GM10266 (cell line): ENCODE data around the gene XAGE2.
A peak's percentile ranks its signal among the peaks of the same experiment; 100 is the strongest.
"Not testable (repeated sequence)": the region's sequence is repeated elsewhere in the genome, so short reads cannot be mapped to it uniquely, and the experiment has no call there.

ENCODE experiments used
- DNase-seq: peaks from one replicate; pipeline ENCODE4 v3.0.0; 2012; ENCODE audit errors: extremely low spot score
- CTCF ChIP-seq: IDR thresholded peaks from 2 replicates; pipeline ENCODE4 v1.5.1; 2012; ENCODE audit warnings: mild to moderate bottlenecking, low read depth; ENCODE audit not compliant: control insufficient read depth, insufficient read depth; ENCODE audit errors: missing control alignments

XAGE2 gene

GRCh38 chrX:52368368-52369055 is at the start of gene XAGE2:
XAGE2 (plus strand) TSS chrX:52369021; CDS start chrX:52370015, 994 bp downstream.
- no peak for DNase-seq
- no peak for TF ChIP-seq CTCF

- TF ChIP-seq CTCF, result no peak
- no peak for DNase-seq
Measured at GRCh38 chrX:52337410-52337809, 31.4 kb upstream of the XAGE2 start.

GRCh38 chrX:52341493-52341892 is 27.3 kb upstream of the XAGE2 start:
- no peak for DNase-seq
- TF ChIP-seq CTCF, result no peak

GRCh38 chrX:52343131-52343530 is 25.7 kb upstream of the XAGE2 start:
- not testable (repeated sequence) for DNase-seq

- TF ChIP-seq CTCF, result peak; percentile 47
- DNase-seq, result peak; percentile 14
Measured at GRCh38 chrX:52345402-52345801, 23.4 kb upstream of the XAGE2 start.

- no peak for TF ChIP-seq CTCF
- DNase-seq, result no peak
Measured at GRCh38 chrX:52346174-52347165, 22.4 kb upstream of the XAGE2 start.

- TF ChIP-seq CTCF, result no peak
- no peak for DNase-seq
Measured at GRCh38 chrX:52349681-52350080, 19.1 kb upstream of the XAGE2 start.
